Muscle of leg (tissue), 11 donors: ENCODE results near the gene LCP1. TPM values are rescaled to one million over a fixed set of nuclear protein-coding genes. Genes with fewer than 3 reads are reported as not detected.

Source experiments
- DNase-seq: peaks from one replicate; pipeline ENCODE4 v3.0.0; 2013
- H3K27ac ChIP-seq: one replicate; pipeline ENCODE4 v1.5.1; 2013; ENCODE audit warnings: mild to moderate bottlenecking, low read length, control low read depth
- H3K27me3 ChIP-seq: one replicate; pipeline ENCODE4 v1.6.1; 2013; ENCODE audit warnings: low read length; ENCODE audit not compliant: control insufficient read depth, insufficient read depth
- H3K36me3 ChIP-seq: one replicate; pipeline ENCODE4 v1.6.1; 2013; ENCODE audit warnings: low read length; ENCODE audit not compliant: control insufficient read depth, insufficient read depth
- H3K4me1 ChIP-seq: one replicate; pipeline ENCODE4 v1.6.1; 2013; ENCODE audit warnings: low read length; ENCODE audit not compliant: control insufficient read depth, insufficient read depth
- H3K4me3 ChIP-seq: one replicate; pipeline ENCODE4 v1.5.1; 2013; ENCODE audit warnings: low read length, control low read depth
- H3K9me3 ChIP-seq: replicated peaks from 2 replicates; pipeline ENCODE4 v1.6.1; 2013; ENCODE audit warnings: low read depth, low read length; ENCODE audit not compliant: control insufficient read depth
- WGBS: methylation state at CpG from one replicate; pipeline ENCODE4 v1.1.5; 2013; ENCODE audit warnings: missing lambda C conversion rate; ENCODE audit not compliant: insufficient coverage; 5-methylcytosine and 5-hydroxymethylcytosine counted together
- polyA plus RNA-seq, 8 donors: library from polyadenylated mRNA; unstranded; fragments of 120-200 nt; gene quantifications; one replicate each; pipeline versions ENCODE4 v1.2.1 to v1.2.3, GENCODE V29; 2013; ENCODE audit warnings: inconsistent platforms in 1 of 8, low replicate concordance in 1 of 8; ENCODE audit not compliant: insufficient read length in 8 of 8, insufficient read depth in 1 of 8
- total RNA-seq: library from RNA; stranded (reverse); fragments of 120-200 nt; gene quantifications from one replicate; pipeline ENCODE4 v1.2.4, GENCODE V29; 2013

The LCP1 gene
- total and polyA plus RNA-seq, 9 donors = 7.6 to 16.9 (median 10.3) TPM

GRCh38 chr13:46124531-46124966 lies 57.4 kb downstream of the LCP1 start:
- H3K27ac ChIP-seq = no peak overlapping the region
- WGBS = 92% methylated on average over 5 of the region's 10 CpGs

GRCh38 chr13:46122304-46122703 lies 59.7 kb downstream of the LCP1 start:
- no peaks in the 10 kb centered on the region for H3K36me3 ChIP-seq
- no peak overlapping the region for H3K27ac ChIP-seq
- WGBS = 91% methylated on average over 4 of the region's 7 CpGs
- no peaks in the 10 kb centered on the region for H3K4me1 ChIP-seq
- peaks cover 3% of the 10 kb centered on the region for H3K27me3 ChIP-seq
- no peak overlapping the region for H3K4me3 ChIP-seq
- DNase-seq = no peak
- H3K9me3 ChIP-seq = no peaks in the 10 kb centered on the region

More at GRCh38 chr13:46124531-46124966, 57.4 kb downstream of the LCP1 start:
- Histone ChIP-seq H3K36me3 (no peaks in the 10 kb centered on the region), H3K27me3 (peaks cover 3% of the 10 kb centered on the region), H3K4me1 (no peaks in the 10 kb centered on the region), H3K9me3 (no peaks in the 10 kb centered on the region), H3K4me3 (no peak overlapping the region)
- DNase-seq = no peak

- no peak overlapping the region for H3K4me3 ChIP-seq
- WGBS = 87% methylated on average over 3 of the region's 4 CpGs
- no peaks in the 10 kb centered on the region for H3K36me3 ChIP-seq
- H3K9me3 ChIP-seq = no peaks in the 10 kb centered on the region
- no peaks in the 10 kb centered on the region for H3K4me1 ChIP-seq
- no peak for DNase-seq
- no peak overlapping the region for H3K27ac ChIP-seq
- H3K27me3 ChIP-seq = peaks cover 3% of the 10 kb centered on the region
These were observed 60.3 kb downstream of the LCP1 start for GRCh38 chr13:46121597-46122163.

- Histone ChIP-seq H3K9me3 (no peaks in the 10 kb centered on the region), H3K4me3 (no peak overlapping the region), H3K27me3 (peaks cover 3% of the 10 kb centered on the region), H3K36me3 (no peaks in the 10 kb centered on the region), H3K27ac (no peak overlapping the region), H3K4me1 (no peaks in the 10 kb centered on the region)
- WGBS = no CpG with 5 or more reads among the region's 2 CpGs
- peak; percentile 31 for DNase-seq
These were observed 60.9 kb downstream of the LCP1 start for GRCh38 chr13:46121033-46121432.

- Histone ChIP-seq H3K36me3 (no peaks in the 10 kb centered on the region), H3K27ac (no peak overlapping the region), H3K4me1 (no peaks in the 10 kb centered on the region), H3K27me3 (peaks cover 3% of the 10 kb centered on the region), H3K9me3 (no peaks in the 10 kb centered on the region), H3K4me3 (no peak overlapping the region)
- WGBS = 33% methylated on average over 1 of the region's 6 CpGs
- DNase-seq = no peak
These were observed 61.9 kb downstream of the LCP1 start for GRCh38 chr13:46119883-46120614.

GRCh38 chr13:46116653-46117502 lies 65.1 kb downstream of the LCP1 start:
- H3K4me1 ChIP-seq = no peaks in the 10 kb centered on the region
- no peak for DNase-seq
- no peaks in the 10 kb centered on the region for H3K36me3 ChIP-seq
- no peaks in the 10 kb centered on the region for H3K9me3 ChIP-seq
- WGBS = 89% methylated on average over 1 of the region's 4 CpGs
- no peak overlapping the region for H3K27ac ChIP-seq
- no peak overlapping the region for H3K4me3 ChIP-seq
- peaks cover 2% of the 10 kb centered on the region for H3K27me3 ChIP-seq

GRCh38 chr13:46114613-46115012 lies 67.4 kb downstream of the LCP1 start:
- H3K36me3 ChIP-seq = no peaks in the 10 kb centered on the region
- 84% methylated on average over 3 of the region's 9 CpGs for WGBS
- no peaks in the 10 kb centered on the region for H3K4me1 ChIP-seq

GRCh38 chr13:46113596-46113995 lies 68.4 kb downstream of the LCP1 start:
- Histone ChIP-seq H3K27ac (no peak overlapping the region), H3K36me3 (no peaks in the 10 kb centered on the region), H3K4me1 (no peaks in the 10 kb centered on the region), H3K27me3 (peaks cover 2% of the 10 kb centered on the region), H3K4me3 (no peak overlapping the region), H3K9me3 (no peaks in the 10 kb centered on the region)
- DNase-seq = no peak
- WGBS = 90% methylated on average over 2 of the region's 2 CpGs

More at GRCh38 chr13:46114613-46115012, 67.4 kb downstream of the LCP1 start:
- no peak overlapping the region for H3K27ac ChIP-seq
- no peaks in the 10 kb centered on the region for H3K9me3 ChIP-seq
- H3K4me3 ChIP-seq = no peak overlapping the region
- DNase-seq = no peak
- peaks cover 2% of the 10 kb centered on the region for H3K27me3 ChIP-seq

- no peak for DNase-seq
- no peak overlapping the region for H3K4me3 ChIP-seq
- no peaks in the 10 kb centered on the region for H3K4me1 ChIP-seq
- peaks cover 2% of the 10 kb centered on the region for H3K27me3 ChIP-seq
- H3K9me3 ChIP-seq = no peaks in the 10 kb centered on the region
- H3K36me3 ChIP-seq = no peaks in the 10 kb centered on the region
- no peak overlapping the region for H3K27ac ChIP-seq
These were observed 70.8 kb downstream of the LCP1 start for GRCh38 chr13:46111151-46111550.

- peaks cover 2% of the 10 kb centered on the region for H3K27me3 ChIP-seq
- H3K9me3 ChIP-seq = no peaks in the 10 kb centered on the region
- no peak overlapping the region for H3K27ac ChIP-seq
- H3K4me1 ChIP-seq = no peaks in the 10 kb centered on the region
- H3K36me3 ChIP-seq = no peaks in the 10 kb centered on the region
- no CpG with 5 or more reads among the region's 4 CpGs for WGBS
- DNase-seq = no peak
- H3K4me3 ChIP-seq = no peak overlapping the region
These were observed 72.5 kb downstream of the LCP1 start for GRCh38 chr13:46109451-46109850.
